SIG-M5 treated with dmso at 0.1 percent for 504 hours (cell line): Measurements from ENCODE around the gene USP44.
"Not testable (repeated sequence)": the region's sequence is repeated elsewhere in the genome, so short reads cannot be mapped to it uniquely, and the experiment has no call there.

ENCODE experiments used
- DNase-seq: peaks from one replicate; lab custom pipeline; 2025; ENCODE audit not compliant: unreplicated experiment; lab: John Stamatoyannopoulos, UW

Gene USP44

DNA sequence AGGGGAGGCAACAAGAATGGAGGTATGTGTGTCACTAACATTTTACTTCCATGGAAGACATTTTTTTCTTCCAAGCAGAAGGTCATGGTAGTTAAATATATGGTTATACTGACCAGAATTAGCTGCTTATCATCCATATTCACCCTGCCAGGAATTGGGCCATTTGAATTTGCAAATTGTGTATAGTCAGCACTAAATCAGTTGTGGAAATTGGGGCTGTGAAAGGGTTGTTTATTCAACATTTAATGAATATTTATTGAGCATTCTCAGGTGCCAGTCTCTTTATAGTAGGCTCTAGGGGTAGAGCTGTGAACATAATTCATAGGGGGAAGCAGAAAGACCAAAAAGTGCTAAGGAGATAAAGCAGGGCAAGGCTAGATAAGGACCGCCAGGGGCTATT is 39.3 kb downstream of the USP44 start:
- no peak for DNase-seq

DNA sequence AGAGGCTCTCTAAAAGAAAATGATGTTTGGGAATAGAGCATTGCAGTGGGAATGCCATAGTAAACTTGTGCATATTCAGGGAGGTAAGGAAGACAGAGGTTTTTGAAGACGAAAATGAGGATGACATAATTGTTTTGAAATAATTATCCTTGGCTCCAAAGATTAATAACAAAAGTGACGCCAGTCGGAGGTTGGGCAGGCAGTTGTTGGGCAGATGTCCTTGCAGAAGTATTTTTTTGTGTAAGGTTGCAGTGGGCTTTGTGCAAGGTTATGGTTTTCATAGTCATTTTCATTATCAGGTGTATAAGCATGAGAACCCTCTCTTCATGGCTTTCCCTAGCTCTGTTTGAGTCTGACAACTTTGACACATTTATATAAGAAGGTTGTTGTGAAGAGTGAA is 42.0 kb downstream of the USP44 start:
- no peak for DNase-seq

DNA sequence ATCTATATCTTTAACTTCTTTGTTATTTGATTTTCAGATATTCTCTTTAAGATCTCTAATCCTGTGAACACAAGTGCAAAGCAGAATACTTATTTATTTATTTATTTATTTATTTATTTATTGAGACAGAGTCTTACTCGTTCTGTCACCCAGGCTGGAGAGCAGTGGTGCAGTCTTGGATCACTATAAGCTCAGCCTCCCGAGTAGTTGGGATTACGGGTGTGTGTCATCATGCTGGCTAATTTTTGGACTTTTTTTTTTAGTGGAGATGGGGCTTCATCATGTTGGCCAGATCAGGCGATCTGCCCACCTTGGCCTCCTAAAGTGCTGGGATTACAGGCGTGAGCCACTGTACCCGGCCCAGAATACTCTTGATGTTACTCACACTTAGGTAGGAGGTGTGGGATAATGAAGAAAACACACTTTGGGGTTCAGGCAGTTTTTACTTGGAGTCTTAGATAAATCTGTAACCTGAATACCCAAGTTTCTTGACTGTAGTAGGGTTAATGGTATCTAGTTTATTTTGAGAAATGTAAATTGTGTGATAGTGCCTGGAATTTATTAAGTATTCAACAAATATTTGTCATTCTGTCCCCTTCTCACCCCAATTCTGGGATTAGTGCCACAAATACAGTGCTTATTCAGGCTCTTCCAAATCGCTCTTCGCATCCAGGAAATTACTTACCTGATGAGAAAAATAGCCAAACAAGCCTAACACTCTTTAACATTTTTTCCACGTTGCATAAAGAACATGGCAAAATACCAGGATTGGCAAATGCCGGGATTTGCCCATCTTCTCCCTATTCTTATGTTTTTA is 44.4 kb downstream of the USP44 start:
- DNase-seq = no peak

DNA sequence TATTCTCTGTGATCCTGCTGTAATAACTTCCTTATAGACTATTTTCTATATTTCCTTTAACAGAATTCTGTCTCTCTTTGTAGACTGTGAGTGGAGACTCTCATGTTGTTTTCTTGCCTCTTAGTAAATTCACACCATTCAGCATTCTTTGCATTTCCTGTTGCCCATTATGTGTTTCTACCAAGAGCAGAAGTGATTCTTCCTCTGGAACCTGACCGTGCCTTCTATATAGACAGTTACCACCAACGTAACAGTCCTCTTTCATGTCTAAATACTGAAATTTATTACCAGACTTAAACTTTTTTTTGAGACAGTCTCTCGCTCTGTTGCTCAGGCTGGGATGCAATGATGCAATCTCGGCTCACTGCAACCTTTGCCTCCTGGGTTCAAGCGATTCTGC is 46.2 kb downstream of the USP44 start:
- DNase-seq = no peak

DNA sequence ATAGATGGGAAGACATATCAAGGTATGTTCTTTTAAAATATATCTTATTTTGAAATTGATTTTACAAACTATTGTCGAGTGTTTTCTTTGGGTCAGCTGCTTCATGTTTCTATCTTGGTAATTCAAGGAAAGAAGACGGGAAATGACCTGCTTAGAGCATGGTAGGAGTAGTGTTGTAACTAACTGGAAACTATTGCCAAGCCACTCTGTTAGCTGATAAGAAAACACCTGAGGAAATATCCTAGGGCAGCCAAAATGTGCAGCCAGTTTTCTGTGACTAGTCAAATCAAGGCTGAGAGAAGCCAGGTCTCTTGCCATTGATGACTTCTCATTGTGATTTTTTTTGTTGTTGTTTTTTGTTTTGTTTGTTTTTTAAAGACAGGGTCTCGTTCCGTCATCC is 47.1 kb downstream of the USP44 start:
- DNase-seq = no peak

DNA sequence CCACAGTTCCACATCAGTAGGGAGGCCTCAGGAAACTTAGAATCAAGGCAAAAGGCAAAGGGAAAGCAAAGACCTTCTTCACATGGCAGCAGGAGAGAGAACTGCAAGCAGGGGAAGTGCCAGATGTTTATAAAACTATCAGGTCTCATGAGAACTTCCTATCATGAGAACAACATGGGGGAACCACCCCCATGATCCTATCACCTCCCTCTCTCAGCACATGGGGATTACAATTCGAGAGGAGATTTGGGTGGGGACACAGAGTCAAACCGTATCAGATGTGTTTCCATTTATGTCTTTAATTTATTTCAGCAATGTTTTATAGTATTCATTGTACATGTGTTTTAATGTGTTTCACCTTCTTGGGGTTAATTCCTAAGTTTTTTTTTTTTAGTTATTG is 51.5 kb downstream of the USP44 start:
- no peak for DNase-seq

DNA sequence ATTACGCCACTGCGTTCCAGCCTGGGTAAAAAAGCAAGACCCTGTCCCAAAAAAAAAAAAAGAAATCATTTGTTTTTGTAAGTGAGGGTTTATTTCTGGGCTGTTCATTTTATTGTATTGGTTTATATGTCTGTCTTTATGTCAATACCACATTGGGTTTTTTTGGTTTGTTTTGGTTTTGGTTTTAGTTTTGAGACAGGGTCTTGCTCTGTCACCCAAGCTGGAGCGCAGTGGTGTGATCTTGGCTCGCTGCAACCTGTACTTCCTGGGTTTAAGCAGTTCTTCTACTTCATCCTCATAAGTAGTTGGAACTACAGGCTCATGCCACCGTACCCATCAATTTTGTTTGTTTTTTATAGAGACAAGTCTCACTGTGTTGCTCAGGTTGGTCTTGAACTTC is 52.3 kb downstream of the USP44 start:
- DNase-seq = no peak

DNA sequence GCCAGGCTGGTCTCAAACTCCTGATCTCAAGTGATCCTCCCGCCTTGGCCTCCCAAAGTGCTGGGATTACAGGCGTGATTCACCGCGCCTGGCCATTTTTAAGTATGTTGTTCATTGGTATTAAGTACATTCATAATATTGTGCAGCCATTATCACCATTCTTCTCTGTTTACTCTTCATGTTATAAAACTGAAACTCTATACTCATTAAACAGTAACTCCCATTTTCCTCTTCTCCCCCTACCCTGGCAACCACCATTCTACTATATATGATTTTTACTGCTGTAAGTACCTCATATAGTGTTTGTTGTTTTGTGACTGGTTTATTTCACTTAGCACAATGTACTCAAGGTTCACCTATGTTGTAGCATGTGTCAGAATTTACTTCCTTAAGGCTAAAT is 54.2 kb downstream of the USP44 start:
- no peak for DNase-seq

DNA sequence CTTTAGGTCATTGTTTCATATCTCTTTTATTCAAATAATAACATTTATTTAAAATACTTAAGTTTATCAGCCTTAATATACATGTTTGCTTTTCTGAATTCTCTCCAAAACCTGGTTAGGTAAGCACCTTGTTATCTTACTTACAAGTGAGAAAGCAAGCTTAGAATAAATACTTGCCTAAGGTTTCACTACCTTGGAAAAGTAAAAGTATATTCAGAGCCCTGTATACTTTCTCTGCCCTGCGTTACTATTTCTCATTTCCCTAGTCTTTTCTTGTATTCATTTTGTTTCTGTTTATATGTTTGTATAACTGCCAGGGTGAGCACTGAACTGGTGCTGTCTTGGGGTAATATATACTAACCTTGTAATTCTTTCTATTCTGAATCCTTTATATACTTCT is 55.8 kb downstream of the USP44 start:
- DNase-seq = no peak

DNA sequence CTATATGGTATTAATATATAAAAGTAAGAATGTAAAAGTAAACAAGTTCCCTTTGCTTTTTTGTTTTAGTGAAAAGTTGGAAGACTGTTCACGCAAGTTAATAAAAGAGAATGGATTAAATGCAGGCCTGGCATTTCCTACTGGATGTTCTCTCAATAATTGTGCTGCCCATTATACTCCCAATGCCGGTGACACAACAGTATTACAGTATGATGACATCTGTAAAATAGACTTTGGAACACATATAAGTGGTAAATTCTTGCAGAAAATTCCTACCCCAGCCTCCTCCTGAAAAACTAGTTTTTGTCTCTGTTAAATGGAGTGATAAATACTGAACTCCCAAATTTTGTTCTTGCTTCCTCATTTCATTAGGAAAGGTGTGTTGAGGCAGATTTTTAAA is 56.4 kb downstream of the USP44 start:
- DNase-seq = no peak

DNA sequence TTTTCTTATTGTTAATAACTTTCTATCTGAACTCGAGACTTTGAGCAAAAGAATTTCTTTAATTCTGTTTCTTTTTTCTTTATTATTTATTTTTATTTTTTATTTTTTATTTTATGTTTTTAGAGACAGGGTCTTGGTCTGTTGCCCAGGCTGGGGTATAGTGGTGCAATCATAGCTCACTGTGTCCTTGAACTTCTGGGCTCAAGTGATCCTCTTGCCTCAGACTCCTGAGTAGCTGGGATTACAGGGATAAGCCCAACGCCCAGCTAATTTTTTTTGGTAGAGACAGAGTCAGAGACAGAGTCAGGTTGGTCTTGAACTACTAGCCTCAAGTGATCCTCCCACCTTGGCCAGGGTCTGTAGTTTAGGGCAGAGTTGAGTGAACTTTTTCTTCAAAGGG is 58.8 kb downstream of the USP44 start:
- DNase-seq = no peak

DNA sequence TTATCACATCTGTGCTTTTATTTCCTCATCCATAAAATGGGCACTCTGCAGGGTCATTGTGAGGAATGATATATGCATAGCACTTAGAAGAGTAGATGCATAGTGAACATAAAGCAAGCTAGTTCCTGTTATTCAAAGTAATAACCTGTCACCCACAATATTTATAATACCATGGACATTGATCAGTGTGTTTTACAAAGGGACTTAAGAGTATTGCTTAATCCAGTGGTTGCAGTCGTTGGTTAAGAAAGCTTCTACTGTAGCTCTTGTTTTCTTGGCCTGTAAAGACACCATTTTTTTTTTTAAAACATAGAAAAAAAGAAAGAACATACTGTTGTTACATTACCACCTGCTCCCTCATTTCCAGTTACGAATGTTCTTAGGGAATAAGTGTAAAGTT is 64.3 kb downstream of the USP44 start:
- peak; percentile 61 for DNase-seq

DNA sequence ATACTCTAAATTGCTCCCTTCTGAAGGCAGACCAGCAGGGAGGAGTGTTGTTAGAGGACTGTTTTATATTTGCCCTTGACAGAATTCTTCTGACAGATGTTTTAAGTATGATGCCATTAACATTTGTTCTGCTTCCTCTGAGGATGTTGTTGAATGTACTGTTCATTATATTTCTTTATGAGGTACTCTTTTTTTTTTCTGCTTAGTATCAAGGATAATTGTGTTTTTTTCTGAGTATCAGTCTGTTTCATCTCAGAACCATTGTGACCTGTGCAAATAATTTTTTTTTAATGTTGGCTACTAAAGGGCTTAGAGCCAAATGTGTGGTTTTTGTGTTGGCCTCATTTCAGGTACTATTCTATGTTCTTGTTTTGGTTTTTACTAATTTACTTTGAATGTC is 66.8 kb downstream of the USP44 start:
- DNase-seq = no peak

DNA sequence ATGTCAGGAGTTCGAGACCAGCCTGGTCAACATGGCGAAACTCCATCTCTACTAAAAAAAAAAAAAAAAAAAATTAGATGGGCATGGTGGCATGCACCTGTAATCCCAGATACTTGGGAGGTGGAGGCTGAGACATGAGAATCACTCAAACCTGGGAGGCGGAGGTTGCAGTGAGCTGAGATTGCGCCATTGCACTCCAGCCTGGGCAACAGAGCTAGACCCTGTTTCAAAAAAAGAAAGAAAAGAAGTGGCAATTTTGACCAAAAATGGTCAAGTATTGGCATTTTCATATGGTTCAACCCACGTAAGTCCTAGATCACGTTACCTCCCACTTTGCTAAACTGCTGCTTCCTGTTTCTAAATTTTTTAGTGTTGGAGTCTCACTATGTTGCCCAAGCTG is 68.7 kb downstream of the USP44 start:
- not testable (repeated sequence) for DNase-seq

DNA sequence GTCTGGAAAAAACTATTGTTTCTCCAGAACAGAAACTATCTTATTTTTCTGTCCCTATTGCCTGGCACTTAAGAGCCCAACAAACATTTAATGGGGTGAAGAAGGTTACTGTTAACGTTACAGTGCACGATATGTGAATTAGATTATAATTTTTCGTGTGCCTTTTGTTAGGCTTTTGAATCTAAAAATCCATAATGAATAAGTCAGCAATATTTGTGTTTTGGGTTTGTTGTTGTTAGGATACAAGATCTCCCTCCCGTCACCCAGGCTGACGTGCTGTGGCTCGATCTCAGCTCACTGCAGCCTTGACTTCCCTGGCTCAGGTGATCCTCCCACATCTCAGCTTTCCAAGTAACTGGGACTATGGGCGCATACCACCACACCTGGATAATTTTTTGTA is 69.4 kb downstream of the USP44 start:
- DNase-seq = no peak

DNA sequence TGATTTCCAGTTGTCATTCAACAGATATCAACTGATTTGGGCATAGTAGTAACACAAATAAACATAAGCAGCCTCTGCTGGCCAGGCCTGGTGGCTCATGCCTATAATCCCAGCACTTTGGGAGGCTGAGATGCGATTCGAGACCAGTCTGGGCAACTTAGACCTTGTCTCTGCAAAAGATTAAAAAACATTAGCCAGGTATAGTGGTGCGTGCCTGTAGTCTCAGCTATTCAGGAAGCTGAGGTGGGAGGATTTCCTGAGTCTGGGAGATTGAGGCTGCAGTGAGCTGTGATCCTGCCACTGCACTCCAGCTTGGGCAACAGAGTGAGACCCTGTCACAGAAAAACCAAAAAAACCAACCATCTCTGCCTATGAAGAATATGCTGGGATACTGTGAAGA is 70.2 kb downstream of the USP44 start:
- DNase-seq = no peak

DNA sequence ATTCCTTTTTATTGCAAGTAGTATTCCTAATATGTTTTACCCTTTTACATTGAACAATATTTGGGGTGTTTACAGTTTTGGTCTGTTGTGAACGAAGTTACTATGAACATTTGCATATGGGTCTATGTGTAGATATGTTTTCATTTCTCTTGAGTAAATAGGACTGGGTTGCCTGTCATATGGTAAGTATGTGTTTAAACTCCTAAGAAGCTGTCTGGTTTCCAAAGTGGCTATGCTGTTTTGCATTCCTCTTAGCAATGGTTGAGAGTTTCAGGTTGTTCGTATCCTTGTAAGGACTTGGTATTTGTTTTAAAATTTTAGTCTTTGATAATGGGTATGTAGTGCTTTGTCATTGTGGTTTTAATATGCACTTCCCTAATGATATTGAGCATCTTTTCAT is 71.0 kb downstream of the USP44 start:
- no peak for DNase-seq

DNA sequence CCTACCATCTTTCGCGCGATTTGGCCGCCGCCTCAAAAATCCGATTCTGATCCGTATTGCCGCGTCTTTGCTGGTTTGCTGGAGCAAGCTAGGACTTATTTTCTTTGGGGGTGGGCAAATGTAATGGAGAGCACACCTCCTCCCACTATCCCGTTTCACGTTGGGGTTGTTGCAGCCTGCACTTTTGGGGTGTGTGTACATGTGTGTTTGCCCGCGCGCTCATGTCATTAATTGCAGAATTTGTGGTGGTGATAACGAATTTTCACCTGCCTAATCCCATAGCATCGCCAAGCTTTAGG is 76.7 kb downstream of the USP44 start:
- DNase-seq = no peak

DNA sequence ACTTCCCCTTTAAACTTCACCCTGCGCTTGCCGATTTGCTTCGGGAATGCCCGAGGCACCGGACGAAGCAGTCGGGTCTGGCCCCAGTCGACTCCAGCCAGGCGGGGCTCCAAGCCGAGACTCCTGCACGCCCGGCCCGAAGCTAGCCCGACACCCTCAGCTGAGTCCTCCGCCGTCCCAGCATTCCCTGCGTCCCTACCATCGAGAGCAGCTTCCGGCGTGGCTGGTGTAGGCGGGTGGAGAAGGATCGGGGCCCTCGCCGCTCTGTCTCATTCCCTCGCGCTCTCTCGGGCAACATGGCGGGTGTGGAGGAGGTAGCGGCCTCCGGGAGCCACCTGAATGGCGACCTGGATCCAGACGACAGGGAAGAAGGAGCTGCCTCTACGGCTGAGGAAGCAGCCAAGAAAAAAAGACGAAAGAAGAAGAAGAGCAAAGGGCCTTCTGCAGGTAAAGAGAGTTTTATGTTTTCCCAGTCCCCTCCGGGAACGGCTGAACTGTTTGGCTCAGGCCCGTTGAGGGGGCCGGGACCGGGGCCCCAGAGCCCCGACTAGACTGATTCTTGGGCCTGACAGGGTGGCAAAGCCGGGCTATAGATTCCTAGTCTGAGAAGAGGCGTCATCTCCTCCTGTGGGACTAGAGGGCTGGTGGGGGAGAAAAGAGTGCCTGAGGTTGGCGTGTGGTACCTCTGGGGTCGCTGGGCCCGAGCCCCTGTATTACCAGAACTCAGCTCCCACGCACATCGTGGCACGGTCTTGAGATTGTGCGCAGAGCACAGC is 77.2 kb downstream of the USP44 start, which contains the start of gene METAP2:
Gene METAP2, plus strand, starts transcription at position 269 of the 776 bp plus-strand sequence. Its CDS starts 28 bp downstream, at position 297.
- peak; percentile 96 for DNase-seq

DNA sequence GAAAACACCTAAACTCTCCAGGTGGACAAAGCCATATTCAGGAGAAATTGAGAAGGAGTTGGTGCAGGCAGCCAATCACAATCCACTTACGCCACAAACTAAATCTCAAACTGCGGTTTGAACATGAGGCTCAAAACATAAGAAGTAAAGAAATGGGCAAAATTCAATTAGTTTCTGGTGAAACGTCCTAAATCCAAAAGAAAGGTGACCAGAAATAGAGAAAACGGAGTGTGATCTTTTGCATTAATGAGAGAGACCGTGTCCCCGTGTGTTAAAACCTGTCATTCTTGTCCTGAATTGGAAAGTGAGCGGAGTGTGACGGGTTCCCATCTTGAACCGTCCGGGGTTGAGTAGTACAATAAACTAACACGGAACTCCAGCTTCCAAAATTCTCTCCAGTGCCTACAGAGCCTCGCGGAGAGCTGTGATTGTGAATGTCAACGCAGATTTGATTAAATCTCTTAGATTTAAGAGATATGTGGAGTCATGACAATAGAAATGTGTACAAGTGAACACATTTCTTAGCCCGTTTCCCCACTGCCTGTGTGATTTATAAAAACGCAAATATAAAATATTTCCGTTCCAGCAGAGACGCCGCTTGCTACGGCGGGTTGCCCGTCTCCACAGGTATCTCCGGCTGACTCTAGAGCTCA is 77.9 kb downstream of the USP44 start:
- DNase-seq = peak; percentile 62

DNA sequence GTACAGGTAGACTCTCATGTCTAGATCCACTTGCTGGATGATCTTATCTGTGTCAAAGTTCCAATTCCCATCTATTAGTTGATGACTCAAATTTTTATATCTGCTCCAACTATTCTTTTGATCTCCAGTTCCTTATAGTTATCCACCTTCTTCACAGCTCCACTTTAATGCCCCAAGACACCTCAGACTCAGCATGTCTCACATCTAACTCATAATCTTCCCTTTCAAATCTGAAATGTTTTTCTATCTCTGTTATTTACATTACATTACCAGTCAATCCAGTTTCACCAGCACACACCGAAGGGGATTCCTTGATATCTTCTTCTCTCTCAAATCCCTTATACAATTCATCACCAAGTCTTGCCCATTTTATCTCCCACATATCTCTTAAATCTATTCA is 81.0 kb downstream of the USP44 start:
- no peak for DNase-seq
